IMR-90 (cell line): ENCODE data around the gene OPTC. TPM values are rescaled to one million over a fixed set of nuclear protein-coding genes. Genes with fewer than 3 reads are reported as not detected.

ENCODE experiments used
- ATAC-seq: fragments of 200-7000 bp; cut with Tn5 transposase; 2 replicates; pipeline ENCODE4 v1.9.1; 2020; ENCODE audit warnings: low read depth, mild to moderate bottlenecking, moderate library complexity
- BruUV-seq: library from RNA; stranded (reverse); fragments of 400-500 nt; replicated peaks from 2 replicates; lab custom pipeline; 2021; lab: Mats Ljungman, UMichigan
- CTCF ChIA-PET: fragments of 300-600 bp; formaldehyde crosslinking; extraction: SDS; loops from one replicate; lab custom pipeline; 2021; ENCODE audit warnings: antibody characterized with exemption; lab: Yijun Ruan, JAX
- POLR2A ChIA-PET: fragments of 300-600 bp; sonication (Branson Sonifier 250); formaldehyde crosslinking; loops from one replicate; lab custom pipeline; 2022; ENCODE audit warnings: antibody characterized with exemption; ENCODE audit not compliant: unreplicated experiment; lab: Charles Lee
- DNase-seq: peaks from one replicate; pipeline ENCODE4 v3.0.0; 2013
- H2AFZ ChIP-seq: replicated peaks from 2 replicates; pipeline ENCODE3; 2013; ENCODE audit warnings: low read length, mild to moderate bottlenecking; ENCODE audit not compliant: poor library complexity
- H2AK5ac ChIP-seq: 2 replicates; pipeline ENCODE4 v1.6.1; 2013; ENCODE audit warnings: low read depth, low read length, inconsistent platforms
- H2AK9ac ChIP-seq: replicated peaks from 2 replicates; pipeline ENCODE3; 2013; ENCODE audit warnings: mild to moderate bottlenecking, low read depth, low read length, moderate library complexity; ENCODE audit not compliant: poor library complexity
- H2BK120ac ChIP-seq: 2 replicates; pipeline ENCODE4 v1.6.1; 2013; ENCODE audit warnings: low read depth, low read length, inconsistent platforms
- H2BK15ac ChIP-seq: 3 replicates; pipeline ENCODE4 v1.6.1; 2013; ENCODE audit warnings: low read depth, low read length, inconsistent platforms
- H2BK20ac ChIP-seq: 2 replicates; pipeline ENCODE4 v1.6.1; 2013; ENCODE audit warnings: low read depth, mild to moderate bottlenecking, inconsistent platforms, low read length, moderate library complexity
- H2BK5ac ChIP-seq: 2 replicates; pipeline ENCODE4 v1.6.1; 2013; ENCODE audit warnings: mild to moderate bottlenecking, low read depth, low read length, inconsistent platforms; ENCODE audit not compliant: poor library complexity, severe bottlenecking
- H3K14ac ChIP-seq: replicated peaks from 2 replicates; pipeline ENCODE4 v1.6.1; 2013; ENCODE audit warnings: low read depth, low read length, inconsistent platforms
- H3K18ac ChIP-seq: 2 replicates; pipeline ENCODE4 v1.6.1; 2013; ENCODE audit warnings: low read depth, low read length, control low read depth
- H3K23ac ChIP-seq: 2 replicates; pipeline ENCODE4 v1.6.1; 2013; ENCODE audit warnings: low read depth, low read length, inconsistent platforms
- H3K27ac ChIP-seq: 2 replicates; pipeline ENCODE4 v1.5.1; 2013; ENCODE audit warnings: mild to moderate bottlenecking, control low read depth, low read length; ENCODE audit not compliant: insufficient read depth
- H3K27me3 ChIP-seq: 2 replicates; pipeline ENCODE4 v1.6.1; 2013; ENCODE audit warnings: low read length; ENCODE audit not compliant: control insufficient read depth, insufficient read depth
- H3K36me3 ChIP-seq: 2 replicates; pipeline ENCODE4 v1.6.1; 2013; ENCODE audit warnings: low read length, mixed read lengths; ENCODE audit not compliant: control insufficient read depth, insufficient read depth
- H3K4ac ChIP-seq: 2 replicates; pipeline ENCODE4 v1.6.1; 2013; ENCODE audit warnings: low read depth, low read length, inconsistent platforms
- H3K4me1 ChIP-seq: 2 replicates; pipeline ENCODE4 v1.6.1; 2013; ENCODE audit warnings: low read length, mixed read lengths; ENCODE audit not compliant: control insufficient read depth, insufficient read depth
- H3K4me2 ChIP-seq: 2 replicates; pipeline ENCODE4 v1.6.1; 2013; ENCODE audit warnings: low read depth, mild to moderate bottlenecking, control low read depth, low read length, moderate library complexity
- H3K4me3 ChIP-seq: 2 replicates; pipeline ENCODE4 v1.5.1; 2013; ENCODE audit warnings: low read depth, mild to moderate bottlenecking, control low read depth, low read length, moderate library complexity; ENCODE audit not compliant: insufficient read depth
- H3K56ac ChIP-seq: 2 replicates; pipeline ENCODE4 v1.6.1; 2013; ENCODE audit warnings: low read length, inconsistent platforms; ENCODE audit not compliant: insufficient read depth; ENCODE audit errors: extremely low read depth
- H3K79me1 ChIP-seq, 2 experiments: 2 replicates each; pipeline ENCODE4 v1.6.1; 2013; ENCODE audit warnings: low read length in 2 of 2, inconsistent platforms in 1 of 2, low read depth in 1 of 2
- H3K9ac ChIP-seq: 2 replicates; pipeline ENCODE4 v1.6.1; 2013; ENCODE audit warnings: low read depth, low read length, control low read depth
- H3K9me1 ChIP-seq: 2 replicates; pipeline ENCODE4 v1.6.1; 2013; ENCODE audit warnings: low read length, inconsistent platforms; ENCODE audit not compliant: insufficient read depth
- H3K9me3 ChIP-seq: 2 replicates; pipeline ENCODE4 v1.6.1; 2013; ENCODE audit warnings: low read length; ENCODE audit not compliant: control insufficient read depth, insufficient read depth
- H4K20me1 ChIP-seq: 2 replicates; pipeline ENCODE4 v1.6.1; 2013; ENCODE audit warnings: low read length, inconsistent platforms; ENCODE audit not compliant: insufficient read depth
- H4K5ac ChIP-seq: 2 replicates; pipeline ENCODE4 v1.6.1; 2013; ENCODE audit warnings: mild to moderate bottlenecking, low read depth, low read length, control low read depth
- H4K8ac ChIP-seq, 2 experiments: 2 replicates each; pipeline ENCODE4 v1.6.1; 2013; ENCODE audit warnings: low read depth in 2 of 2, low read length in 2 of 2, control low read depth in 1 of 2, inconsistent platforms in 1 of 2
- H4K91ac ChIP-seq: 2 replicates; pipeline ENCODE4 v1.6.1; 2013; ENCODE audit warnings: low read depth, low read length, inconsistent platforms; ENCODE audit not compliant: insufficient read depth
- BHLHE40 ChIP-seq: fragments of 150-350 bp; IDR thresholded peaks from 2 replicates; pipeline ENCODE4 v1.6.1; 2016; ENCODE audit warnings: mild to moderate bottlenecking, low read depth, low read length
- CEBPB ChIP-seq: IDR thresholded peaks from 2 replicates; pipeline ENCODE4 v1.6.1; 2012; ENCODE audit warnings: low read depth, low read length, improper control_type of control experiment
- CHD1 ChIP-seq: IDR thresholded peaks from 2 replicates; pipeline ENCODE4 v1.6.1; 2012; ENCODE audit warnings: low read depth, low read length, improper control_type of control experiment
- FOS ChIP-seq: fragments of 150-350 bp; IDR thresholded peaks from 2 replicates; pipeline ENCODE4 v1.6.1; 2016; ENCODE audit warnings: low read depth, low read length
- MAFK ChIP-seq: IDR thresholded peaks from 2 replicates; pipeline ENCODE4 v1.6.1; 2012; ENCODE audit warnings: low read depth, low read length, improper control_type of control experiment
- MAZ ChIP-seq: IDR thresholded peaks from 2 replicates; pipeline ENCODE4 v1.6.1; 2012; ENCODE audit warnings: low read depth, mild to moderate bottlenecking, low read length, improper control_type of control experiment, moderate library complexity, borderline replicate concordance
- MXI1 ChIP-seq: IDR thresholded peaks from 2 replicates; pipeline ENCODE4 v1.6.1; 2012; ENCODE audit warnings: low read depth, mild to moderate bottlenecking, low read length, moderate library complexity, borderline replicate concordance
- NFE2L2 ChIP-seq: fragments of 150-350 bp; IDR thresholded peaks from 2 replicates; pipeline ENCODE4 v1.6.1; 2016; ENCODE audit warnings: low read depth, mild to moderate bottlenecking, low read length
- POLR2A ChIP-seq: IDR thresholded peaks from 2 replicates; pipeline ENCODE4 v1.6.1; 2012; ENCODE audit warnings: mild to moderate bottlenecking, low read depth, low read length
- RAD21 ChIP-seq: IDR thresholded peaks from 2 replicates; pipeline ENCODE4 v1.6.1; 2012; ENCODE audit warnings: low read length, improper control_type of control experiment
- RCOR1 ChIP-seq: IDR thresholded peaks from 2 replicates; pipeline ENCODE4 v1.6.1; 2012; ENCODE audit warnings: mild to moderate bottlenecking, low read length, improper control_type of control experiment; ENCODE audit not compliant: insufficient replicate concordance
- RFX5 ChIP-seq: IDR thresholded peaks from 2 replicates; pipeline ENCODE4 v1.8.0; 2012; ENCODE audit warnings: low read depth, mild to moderate bottlenecking, low read length, moderate library complexity
- SMC3 ChIP-seq: fragments of 150-350 bp; IDR thresholded peaks from 2 replicates; pipeline ENCODE4 v1.6.1; 2016; ENCODE audit warnings: low read depth, mild to moderate bottlenecking, antibody characterized with exemption, low read length, moderate library complexity
- WGBS, 2 experiments: methylation state at CpG; one replicate each; pipeline versions ENCODE4 v1.1.5 to v1.1.7; 2013; ENCODE audit warnings: missing lambda C conversion rate in 2 of 2; ENCODE audit not compliant: insufficient read length in 1 of 2; ENCODE audit errors: extremely low coverage in 2 of 2; 5-methylcytosine and 5-hydroxymethylcytosine counted together
- dilution Hi-C: fragments of 300-500 bp; cut with HindIII; formaldehyde crosslinking; loops from one replicate; pipeline ENCODE4 v1.14.3; 2018; ENCODE audit warnings: low sequenced_read_pairs; ENCODE audit not compliant: unreplicated experiment
- in situ Hi-C: fragments of 300-500 bp; cut with MboI; formaldehyde crosslinking; loops from 3 replicates; pipeline ENCODE4 v1.14.3; 2019; ENCODE audit warnings: low sequenced_read_pairs, inconsistent platforms, mixed read lengths
- intact Hi-C: fragments of 100-400 bp; cut with micrococcal nuclease; formaldehyde crosslinking; loops from 2 replicates; pipeline ENCODE4 v1.10.0; 2022
- polyA plus RNA-seq, 3 experiments: library from polyadenylated mRNA; depleted of rRNA; stranded (reverse); fragments of >200 nt; gene quantifications; 2 replicates each; pipeline ENCODE4 v1.2.3, GENCODE V29; 2012; ENCODE audit warnings: low replicate concordance in 1 of 3
- total RNA-seq: library from RNA; depleted of rRNA; stranded (reverse); fragments of >200 nt; gene quantifications from 2 replicates; pipeline ENCODE4 v1.2.3, GENCODE V29; 2012
- TF ChIP-seq, protein P1 (sequence below): conservative IDR thresholded peaks from 2 replicates; pipeline ENCODE4 v1.5.1; 2012; ENCODE audit warnings: mild to moderate bottlenecking, low read depth, low read length, improper control_type of control experiment
- TF ChIP-seq, protein P2 (sequence below): fragments of 150-350 bp; IDR thresholded peaks from 2 replicates; pipeline ENCODE4 v1.6.1; 2016; ENCODE audit warnings: low read depth, mild to moderate bottlenecking, low read length, moderate library complexity, borderline replicate concordance
- TF ChIP-seq, protein P3 (sequence below): fragments of 150-350 bp; IDR thresholded peaks from 2 replicates; pipeline ENCODE4 v1.6.1; 2017; ENCODE audit warnings: mild to moderate bottlenecking, antibody characterized with exemption, low read length, low read depth

OPTC gene
- total and polyA plus RNA-seq, 2 of the 4 experiments (the other 2 are of a cell fraction), result not detected

DNA sequence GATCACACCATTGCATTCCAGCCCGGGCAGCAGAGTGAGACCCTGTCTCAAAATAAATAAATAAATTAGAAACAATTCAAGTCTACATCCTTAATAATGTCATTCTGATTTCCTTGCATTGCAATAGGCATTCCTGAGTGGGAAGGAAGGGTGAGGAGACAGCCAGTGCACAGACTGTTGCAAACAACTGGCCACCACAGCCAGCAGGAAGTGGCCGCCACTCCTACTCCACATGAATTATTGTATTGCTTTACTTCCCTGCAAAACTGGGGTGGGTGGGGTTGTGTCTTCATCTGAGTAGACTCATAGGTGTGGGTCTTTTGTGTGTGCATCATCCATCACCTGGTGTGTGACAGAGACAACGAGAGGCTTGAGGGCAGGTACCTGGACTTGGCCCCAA, 60.1 kb downstream of the OPTC start:
- Histone ChIP-seq H4K5ac (no peak overlapping the region), H3K4me2 (no peak overlapping the region)
- ATAC-seq, result no peak

More for the DNA sequence above, 60.1 kb downstream of the OPTC start:
- intact Hi-C loops (no loop called here), dilution Hi-C loops (no loop called here), in situ Hi-C loops (no loop called here)
- peak overlapping the region in 1 of 2 experiments; percentile 50; a peak in 1 of 4 replicates for H4K8ac ChIP-seq
- H2AK5ac ChIP-seq, result peak overlapping the region; percentile 88
- no peak overlapping the region for H3K27ac ChIP-seq
- no peaks in the 10 kb centered on the region for H4K20me1 ChIP-seq
- H3K4ac ChIP-seq, result peak overlapping the region; percentile 71
- H2BK5ac ChIP-seq, result no peak overlapping the region
- H3K18ac ChIP-seq, result no peak overlapping the region
- H2AFZ ChIP-seq, result peak overlapping the region; percentile 9
- H3K14ac ChIP-seq, result peak overlapping the region; percentile 72; the same call in 1 of the 2 replicates
- ChIA-PET POLR2A (no interaction called here), CTCF (no interaction called here)
- peaks cover 0 to 20% of the 10 kb centered on the region in 2 experiments; a peak in 2 of 4 replicates for H3K79me1 ChIP-seq
- H3K4me1 ChIP-seq, result peaks cover 32% of the 10 kb centered on the region
- no peak overlapping the region for H3K9ac ChIP-seq
- BruUV-seq, result no TSS peak
- no peak for DNase-seq
- TF ChIP-seq RFX5 (no peak), NFE2L2 (no peak), MAZ (no peak), CEBPB (no peak), MAFK (no peak), FOS (no peak), SMC3 (no peak), RAD21 (no peak), CHD1 (no peak), RCOR1 (no peak), BHLHE40 (no peak), MXI1 (no peak), POLR2A (no peak)
- TF ChIP-seq, protein P1, sequence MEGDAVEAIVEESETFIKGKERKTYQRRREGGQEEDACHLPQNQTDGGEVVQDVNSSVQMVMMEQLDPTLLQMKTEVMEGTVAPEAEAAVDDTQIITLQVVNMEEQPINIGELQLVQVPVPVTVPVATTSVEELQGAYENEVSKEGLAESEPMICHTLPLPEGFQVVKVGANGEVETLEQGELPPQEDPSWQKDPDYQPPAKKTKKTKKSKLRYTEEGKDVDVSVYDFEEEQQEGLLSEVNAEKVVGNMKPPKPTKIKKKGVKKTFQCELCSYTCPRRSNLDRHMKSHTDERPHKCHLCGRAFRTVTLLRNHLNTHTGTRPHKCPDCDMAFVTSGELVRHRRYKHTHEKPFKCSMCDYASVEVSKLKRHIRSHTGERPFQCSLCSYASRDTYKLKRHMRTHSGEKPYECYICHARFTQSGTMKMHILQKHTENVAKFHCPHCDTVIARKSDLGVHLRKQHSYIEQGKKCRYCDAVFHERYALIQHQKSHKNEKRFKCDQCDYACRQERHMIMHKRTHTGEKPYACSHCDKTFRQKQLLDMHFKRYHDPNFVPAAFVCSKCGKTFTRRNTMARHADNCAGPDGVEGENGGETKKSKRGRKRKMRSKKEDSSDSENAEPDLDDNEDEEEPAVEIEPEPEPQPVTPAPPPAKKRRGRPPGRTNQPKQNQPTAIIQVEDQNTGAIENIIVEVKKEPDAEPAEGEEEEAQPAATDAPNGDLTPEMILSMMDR, result no peak
- TF ChIP-seq, protein P2, sequence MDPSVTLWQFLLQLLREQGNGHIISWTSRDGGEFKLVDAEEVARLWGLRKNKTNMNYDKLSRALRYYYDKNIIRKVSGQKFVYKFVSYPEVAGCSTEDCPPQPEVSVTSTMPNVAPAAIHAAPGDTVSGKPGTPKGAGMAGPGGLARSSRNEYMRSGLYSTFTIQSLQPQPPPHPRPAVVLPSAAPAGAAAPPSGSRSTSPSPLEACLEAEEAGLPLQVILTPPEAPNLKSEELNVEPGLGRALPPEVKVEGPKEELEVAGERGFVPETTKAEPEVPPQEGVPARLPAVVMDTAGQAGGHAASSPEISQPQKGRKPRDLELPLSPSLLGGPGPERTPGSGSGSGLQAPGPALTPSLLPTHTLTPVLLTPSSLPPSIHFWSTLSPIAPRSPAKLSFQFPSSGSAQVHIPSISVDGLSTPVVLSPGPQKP, result no peak
- TF ChIP-seq, protein P3, sequence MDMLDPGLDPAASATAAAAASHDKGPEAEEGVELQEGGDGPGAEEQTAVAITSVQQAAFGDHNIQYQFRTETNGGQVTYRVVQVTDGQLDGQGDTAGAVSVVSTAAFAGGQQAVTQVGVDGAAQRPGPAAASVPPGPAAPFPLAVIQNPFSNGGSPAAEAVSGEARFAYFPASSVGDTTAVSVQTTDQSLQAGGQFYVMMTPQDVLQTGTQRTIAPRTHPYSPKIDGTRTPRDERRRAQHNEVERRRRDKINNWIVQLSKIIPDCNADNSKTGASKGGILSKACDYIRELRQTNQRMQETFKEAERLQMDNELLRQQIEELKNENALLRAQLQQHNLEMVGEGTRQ, result no peak
- H3K9me3 ChIP-seq, result no peaks in the 10 kb centered on the region
- H3K9me1 ChIP-seq, result peaks cover 35% of the 10 kb centered on the region
- no peaks in the 10 kb centered on the region for H3K36me3 ChIP-seq
- no peak overlapping the region for H3K56ac ChIP-seq
- peak overlapping the region; percentile 72; the same call in 2 of the 3 replicates for H2BK15ac ChIP-seq
- peak overlapping the region; percentile 35 for H2BK120ac ChIP-seq
- H2BK20ac ChIP-seq, result peak overlapping the region; percentile 77
- no peak overlapping the region for H3K23ac ChIP-seq
- peak overlapping the region; percentile 50; the same call in 1 of the 2 replicates for H4K91ac ChIP-seq
- H3K27me3 ChIP-seq, result no peaks in the 10 kb centered on the region
- H3K4me3 ChIP-seq, result no peak overlapping the region
- H2AK9ac ChIP-seq, result peak overlapping the region; percentile 77
- WGBS, 2 experiments, result no CpG with 5 or more reads among the region's 3 CpGs
